ENCODE data around the gene TERB1.

The TERB1 gene

GRCh38 chr16:66801320-66802105 is at the start of gene TERB1:
Gene TERB1, minus strand, starts transcription at chr16:66801584. Its CDS starts 4,786 bp downstream, at chr16:66796798.
- FAIRE-seq (no peak), DNase-seq (ENCODE audit: low spot score) (no peak)

- DNase-seq (ENCODE audit: low spot score) (no peak), FAIRE-seq (no peak)
Observed at GRCh38 chr16:66850115-66850815, 48.9 kb upstream of the TERB1 start.

GRCh38 chr16:66849549-66849948 is 48.2 kb upstream of the TERB1 start:
- FAIRE-seq (no peak), DNase-seq (ENCODE audit: low spot score) (no peak)

- FAIRE-seq: no peak
Observed at GRCh38 chr16:66849021-66849420, 47.6 kb upstream of the TERB1 start.

GRCh38 chr16:66848172-66848571 is 46.8 kb upstream of the TERB1 start:
- FAIRE-seq (no peak), DNase-seq (ENCODE audit: low spot score) (no peak)

More at GRCh38 chr16:66849021-66849420, 47.6 kb upstream of the TERB1 start:
- no peak for DNase-seq (ENCODE audit: low spot score)

- DNase-seq (ENCODE audit: low spot score) (no peak), FAIRE-seq (no peak)
Observed at GRCh38 chr16:66847533-66848067, 46.2 kb upstream of the TERB1 start.

GRCh38 chr16:66846831-66847230 is 45.4 kb upstream of the TERB1 start:
- no peak for FAIRE-seq
- DNase-seq (ENCODE audit: low spot score): no peak

- DNase-seq (ENCODE audit: low spot score): no peak
- FAIRE-seq: no peak
Observed at GRCh38 chr16:66846266-66846665, 44.9 kb upstream of the TERB1 start.

GRCh38 chr16:66845791-66846221 is 44.4 kb upstream of the TERB1 start:
- DNase-seq (ENCODE audit: low spot score): peak; percentile 48
- FAIRE-seq: no peak

GRCh38 chr16:66845080-66845410 is 43.7 kb upstream of the TERB1 start:
- DNase-seq (ENCODE audit: low spot score): no peak
- no peak for FAIRE-seq

- DNase-seq (ENCODE audit: low spot score): no peak
Observed at GRCh38 chr16:66844342-66845079, 43.1 kb upstream of the TERB1 start, which contains the start of gene CA7. Gene CA7, plus strand, starts transcription at chr16:66844414. Its CDS starts 74 bp downstream, at chr16:66844488.

GRCh38 chr16:66844009-66844341 is 42.6 kb upstream of the TERB1 start:
- FAIRE-seq (no peak), DNase-seq (ENCODE audit: low spot score) (no peak)

More at GRCh38 chr16:66844342-66845079, 43.1 kb upstream of the TERB1 start, which contains the start of gene CA7:
- no peak for FAIRE-seq

- FAIRE-seq: no peak
- no peak for DNase-seq (ENCODE audit: low spot score)
Observed at GRCh38 chr16:66843191-66843590, 41.8 kb upstream of the TERB1 start.

- DNase-seq (ENCODE audit: low spot score) (peak; percentile 41), FAIRE-seq (no peak)
Observed at GRCh38 chr16:66842765-66843164, 41.4 kb upstream of the TERB1 start.

- FAIRE-seq (no peak), DNase-seq (ENCODE audit: low spot score) (no peak)
Observed at GRCh38 chr16:66841366-66841765, 40.0 kb upstream of the TERB1 start.

GRCh38 chr16:66840883-66841282 is 39.5 kb upstream of the TERB1 start:
- no peak for DNase-seq (ENCODE audit: low spot score)
- no peak for FAIRE-seq

GRCh38 chr16:66834746-66835145 is 33.4 kb upstream of the TERB1 start:
- DNase-seq (ENCODE audit: low spot score): no peak
- FAIRE-seq: no peak

GRCh38 chr16:66832661-66833305 is 31.4 kb upstream of the TERB1 start:
- FAIRE-seq (no peak), DNase-seq (ENCODE audit: low spot score) (no peak)

- FAIRE-seq (peak; percentile 9), DNase-seq (ENCODE audit: low spot score) (no peak)
Observed at GRCh38 chr16:66832190-66832589, 30.8 kb upstream of the TERB1 start.

- DNase-seq (ENCODE audit: low spot score): peak; percentile 97
- FAIRE-seq: no peak
Observed at GRCh38 chr16:66830422-66831404, 29.3 kb upstream of the TERB1 start, which contains the start of gene NAE1. Gene NAE1, minus strand, starts transcription at chr16:66830976. Its CDS starts 77 bp downstream, at chr16:66830899.
